GM08714 (cell line): ENCODE data around the gene CRABP2.

ENCODE experiments used
- H3K4me3 ChIP-seq: fragments of 200-500 bp; sonication (Bioruptor generic); 2 replicates; pipeline ENCODE4 v1.5.1; 2014; ENCODE audit warnings: mild to moderate bottlenecking, low read length, inconsistent platforms
- ZNF274 ChIP-seq: IDR thresholded peaks from 2 replicates; pipeline ENCODE4 v1.6.1; 2012; ENCODE audit warnings: mild to moderate bottlenecking, low read depth, low read length

CRABP2 gene

DNA sequence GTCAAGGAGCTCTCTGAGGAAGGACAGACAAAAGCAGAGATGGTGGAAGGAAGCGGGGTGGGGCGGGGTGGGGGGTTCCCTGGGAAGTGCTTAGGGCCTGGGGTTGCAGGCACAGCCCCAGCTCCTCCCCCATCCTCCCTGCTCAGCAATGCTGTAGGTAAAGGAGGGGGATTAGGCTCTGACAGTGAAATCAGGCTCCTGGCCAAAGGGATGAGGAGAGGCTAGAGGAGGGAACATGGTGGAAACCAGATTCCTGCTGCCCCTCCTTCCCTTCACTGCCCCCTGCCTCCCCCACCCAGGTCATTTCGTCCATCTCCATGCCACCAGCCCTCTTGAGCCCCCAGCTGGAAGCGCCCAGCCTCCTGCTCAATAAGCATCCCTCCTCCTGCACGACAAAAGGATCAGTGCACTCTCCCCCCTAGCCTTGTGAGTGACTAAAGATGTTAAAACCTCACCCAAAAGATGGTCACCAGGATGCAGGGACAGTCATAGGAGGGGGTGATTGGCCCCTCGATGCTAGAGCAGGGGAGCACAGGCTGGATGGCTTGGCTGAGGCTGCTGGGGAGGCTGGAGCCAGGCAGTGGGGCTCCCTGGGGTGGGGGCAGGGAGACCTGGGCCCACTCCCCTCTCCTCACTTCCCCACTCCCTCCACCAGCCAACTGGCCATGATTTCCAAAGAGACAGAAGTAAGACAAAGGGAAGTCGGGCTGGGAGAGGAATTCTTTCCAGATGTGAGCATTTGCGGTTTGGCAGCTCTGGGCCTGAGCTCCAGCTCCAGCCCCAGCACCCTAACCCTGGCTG lies 2.2 kb upstream of the CRABP2 start:
- no peak overlapping the region for H3K4me3 ChIP-seq
- no peak for TF ChIP-seq ZNF274

DNA sequence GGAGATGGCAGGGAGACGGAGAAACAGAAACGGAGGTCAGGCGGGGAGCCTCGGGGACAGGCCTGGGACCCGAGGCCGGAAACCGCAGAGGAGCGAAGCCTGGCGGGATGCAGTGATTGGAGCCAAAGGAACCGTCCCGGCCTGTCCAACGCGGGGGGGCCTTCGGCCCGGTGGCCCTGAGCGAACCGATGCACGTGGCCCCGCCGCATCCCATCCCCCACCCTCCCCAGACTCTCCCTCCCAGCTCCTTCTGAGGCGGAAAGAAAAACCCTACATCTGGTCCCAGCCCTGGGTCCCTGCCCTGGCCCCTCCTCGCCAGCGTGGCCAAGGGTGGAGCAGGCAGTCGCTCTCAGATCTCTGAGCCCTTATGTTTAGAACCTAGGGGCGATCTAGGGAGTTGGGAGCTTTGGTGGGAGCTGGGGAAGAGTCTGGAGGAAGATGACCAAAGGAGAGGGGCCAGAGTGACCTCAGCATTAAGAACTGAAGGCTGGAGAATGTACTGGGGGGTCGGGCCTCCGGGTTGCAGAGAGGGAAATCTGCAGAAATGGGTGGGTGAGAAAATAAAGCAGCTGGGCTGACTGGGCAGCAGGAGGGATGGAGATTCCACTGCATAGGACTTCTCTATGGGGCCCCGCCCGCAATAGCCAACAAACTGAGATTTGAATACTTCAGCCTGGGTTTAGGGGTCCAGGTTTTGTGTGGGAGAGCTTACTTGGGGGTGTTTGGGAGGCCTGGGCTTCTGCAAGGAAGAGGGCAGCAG lies 1.5 kb upstream of the CRABP2 start:
- peak overlapping the region; percentile 6; the same call in 1 of the 2 replicates for H3K4me3 ChIP-seq
- no peak for TF ChIP-seq ZNF274

- H3K4me3 ChIP-seq: peak overlapping the region; percentile 6; the same call in 1 of the 2 replicates
- TF ChIP-seq ZNF274: no peak
Measured at GRCh38 chr1:156705918-156706656, 704 bp upstream of the CRABP2 start.

- TF ChIP-seq ZNF274: no peak
- no peak overlapping the region for H3K4me3 ChIP-seq
Measured at GRCh38 chr1:156704930-156705320, 458 bp downstream of the CRABP2 start.

GRCh38 chr1:156704166-156704711 lies 1.1 kb downstream of the CRABP2 start:
- no peak for TF ChIP-seq ZNF274
- H3K4me3 ChIP-seq: no peak overlapping the region

DNA sequence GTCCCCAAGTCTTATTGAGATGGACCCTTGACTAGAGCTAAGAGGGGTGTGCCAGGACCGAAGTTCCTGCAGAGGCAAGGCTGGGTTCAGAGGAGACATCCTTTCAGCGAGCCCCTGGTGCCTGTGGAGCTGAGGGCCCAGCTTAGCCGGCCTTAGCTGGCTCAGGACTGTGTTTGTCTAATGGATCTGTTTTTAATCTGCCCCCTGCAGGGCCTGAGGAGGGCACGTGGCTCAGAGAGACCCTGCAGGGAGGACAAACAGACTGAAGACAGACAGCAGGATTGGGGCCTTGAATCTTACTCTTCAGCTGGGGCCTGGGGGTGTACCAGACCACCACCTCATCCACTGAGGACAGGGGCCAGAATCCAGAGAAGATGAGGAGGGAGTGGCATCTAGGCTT lies 1.6 kb downstream of the CRABP2 start:
- TF ChIP-seq ZNF274: no peak
- H3K4me3 ChIP-seq: no peak overlapping the region

DNA sequence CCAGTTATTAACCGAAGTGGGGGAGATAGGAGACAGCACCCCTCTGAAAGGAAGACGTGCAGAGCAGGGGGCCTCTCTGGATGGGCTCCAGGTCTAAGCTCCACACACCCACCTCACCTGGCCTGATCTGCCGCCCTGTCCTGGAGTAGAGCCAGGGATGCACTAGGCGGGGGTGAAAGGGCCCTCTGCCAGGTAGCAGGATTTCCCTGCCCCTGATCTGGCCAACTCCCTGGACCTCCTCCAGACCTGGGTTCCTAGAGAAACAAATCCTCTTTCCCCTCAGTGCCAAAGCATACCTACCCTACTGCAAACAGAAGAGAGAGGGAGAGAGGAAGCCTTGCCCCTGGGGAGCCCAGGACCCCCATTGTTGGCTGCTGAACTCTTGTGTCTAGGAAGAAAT lies 2.0 kb downstream of the CRABP2 start:
- TF ChIP-seq ZNF274: no peak
- H3K4me3 ChIP-seq: no peak overlapping the region

- TF ChIP-seq ZNF274: no peak
- no peak overlapping the region for H3K4me3 ChIP-seq
Measured at GRCh38 chr1:156700736-156701531, 4.4 kb downstream of the CRABP2 start.

DNA sequence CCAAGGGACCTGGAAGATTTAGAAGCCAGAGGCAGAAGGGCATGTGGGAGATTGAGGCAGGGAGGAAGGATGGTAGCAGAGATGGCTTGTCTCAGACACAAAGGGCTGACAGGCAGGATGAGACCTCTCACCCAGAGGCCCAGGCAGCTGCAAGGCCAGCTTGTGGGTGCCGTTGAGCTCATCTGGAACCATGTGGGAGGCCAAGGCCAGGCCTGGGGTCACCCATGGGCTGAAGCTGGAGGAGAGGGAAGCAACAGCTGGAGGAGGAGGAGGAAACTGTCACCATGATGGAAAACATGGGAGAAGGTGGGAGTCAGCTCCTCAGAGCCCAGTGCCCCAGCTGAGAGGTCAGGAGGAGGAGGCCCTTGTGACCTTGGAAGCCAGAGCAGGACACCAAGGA lies 6.4 kb downstream of the CRABP2 start:
- no peak for TF ChIP-seq ZNF274
- no peak overlapping the region for H3K4me3 ChIP-seq

GRCh38 chr1:156697481-156697880 lies 7.9 kb downstream of the CRABP2 start:
- no peak overlapping the region for H3K4me3 ChIP-seq

DNA sequence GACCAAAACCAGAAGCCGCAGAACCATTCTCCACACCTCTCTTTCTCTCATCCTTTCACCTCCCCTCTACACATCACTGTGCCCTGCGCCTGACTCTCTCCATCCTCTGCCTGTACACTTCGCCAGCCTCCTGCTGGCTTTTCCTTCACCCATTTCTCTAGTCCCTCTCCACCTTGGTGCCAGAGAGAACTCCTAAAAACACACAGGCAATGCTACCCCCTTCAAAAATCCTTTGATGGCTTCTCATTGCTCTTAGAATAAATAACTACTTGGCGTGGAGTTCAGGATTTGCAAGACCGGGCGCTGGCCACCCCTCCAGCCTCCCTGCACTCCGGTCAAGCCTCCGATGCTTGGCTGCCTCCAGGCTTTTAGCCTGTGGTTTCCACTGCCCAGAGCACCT lies 8.6 kb downstream of the CRABP2 start:
- no peak overlapping the region for H3K4me3 ChIP-seq
- TF ChIP-seq ZNF274: no peak

More at GRCh38 chr1:156697481-156697880, 7.9 kb downstream of the CRABP2 start:
- no peak for TF ChIP-seq ZNF274

- H3K4me3 ChIP-seq: no peak overlapping the region
- no peak for TF ChIP-seq ZNF274
Measured at GRCh38 chr1:156694690-156694962, 10.8 kb downstream of the CRABP2 start.

GRCh38 chr1:156693848-156694689 lies 11.3 kb downstream of the CRABP2 start:
- no peak overlapping the region for H3K4me3 ChIP-seq
- no peak for TF ChIP-seq ZNF274
